ENCODE measurements around the gene ADAMTS17. TPM values are rescaled to one million over a fixed set of nuclear protein-coding genes. Genes with fewer than 3 reads are reported as not detected.

ADAMTS17 gene
- total and polyA plus RNA-seq, 9 of the 15 experiments (the other 6 are each of a cell fraction or from before 2014, with no cell fraction given), result 0.01 to 0.14 (median 0.07) TPM; not detected in 6

DNA sequence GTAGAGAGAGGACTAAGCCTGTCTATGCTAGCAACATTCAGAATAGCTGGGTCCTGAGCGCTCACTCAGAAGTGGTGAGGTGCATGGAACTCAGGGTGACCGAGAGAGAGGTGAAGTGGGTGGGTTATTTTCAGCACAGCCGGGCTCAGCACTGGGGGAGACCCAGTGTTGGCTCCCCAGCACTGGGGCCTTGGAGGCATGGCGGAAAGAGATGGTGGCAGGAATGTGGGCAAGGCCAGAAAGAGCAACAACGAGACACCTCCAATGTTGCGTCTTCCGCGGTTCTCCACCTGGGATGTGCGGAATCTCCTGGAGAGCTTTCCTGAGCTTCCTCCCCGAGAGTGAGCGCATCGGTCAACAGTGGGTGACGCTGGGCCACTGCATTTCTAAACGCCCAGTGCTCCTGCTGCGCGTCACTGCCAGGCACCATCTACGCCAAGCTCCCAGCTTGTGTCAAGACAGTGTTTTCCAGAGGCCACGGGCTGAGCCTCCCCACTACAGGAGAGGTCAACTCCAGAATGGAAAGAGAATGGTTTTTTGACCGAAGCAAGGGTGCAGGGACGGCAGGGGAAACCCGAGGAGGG lies 148.4 kb downstream of the ADAMTS17 start:
- Histone ChIP-seq H2AFZ (ENCODE audit: low read depth, low read length) (no peak overlapping the region), H3K4me1 (replicated peaks in 1 of 2; ENCODE audit: control insufficient read depth in 2 of 2, insufficient read depth in 2 of 2, low read length in 2 of 2) (no peaks in the 10 kb centered on the region), H3K27ac (ENCODE audit: extremely low read depth, low read depth, low read length) (no peak overlapping the region), H3K27me3 (ENCODE audit: control insufficient read depth in 2 of 2, insufficient read depth in 2 of 2, low read length in 2 of 2) (peaks cover 9 to 68% of the 10 kb centered on the region in 2 experiments; a peak in 3 of 5 replicates), H3K4me2 (ENCODE audit: insufficient read depth, low read length) (no peak overlapping the region), H4K20me1 (replicated peaks; ENCODE audit: control insufficient read depth, insufficient read depth, low read length) (no peaks in the 10 kb centered on the region; the same call in 1 of the 2 replicates), H3K79me2 (ENCODE audit: control insufficient read depth, insufficient read depth, low read length) (no peaks in the 10 kb centered on the region), H3K9me1 (ENCODE audit: control insufficient read depth, insufficient read depth, low read length) (no peaks in the 10 kb centered on the region), H3K9ac (ENCODE audit: insufficient read depth in 1 of 2, low read depth in 2 of 2, low read length in 2 of 2) (no peak overlapping the region; a peak in 1 of 4 replicates), H3K9me3 (replicated peaks; ENCODE audit: control insufficient read depth, insufficient read depth, low read depth, low read length) (no peaks in the 10 kb centered on the region), H3K4me3 (no peak overlapping the region), H3K36me3 (ENCODE audit: control insufficient read depth, insufficient read depth, low read length) (no peaks in the 10 kb centered on the region)
- DNase-seq (ENCODE audit: extremely low read depth in 1 of 4, low spot score in 3 of 4) (no peak), FAIRE-seq (no peak), ATAC-seq (no peak)
- no TSS peak for BruUV-seq (replicated peaks)
- intact Hi-C loops (cut with micrococcal nuclease) (no loop called here), in situ Hi-C loops (cut with MboI) (no loop called here)
- POLR2A ChIA-PET, result interaction anchor here (0.7 kb wide), 1 partner anchor 10 kb away, joined by 3 read pairs; no protein-coding TSS in a partner anchor
- CTCF ChIA-PET (ENCODE audit: low intra/inter-chr PET ratio), result no interaction called here
- under 1% methylated on average over 21 of the region's 21 CpGs for WGBS (ENCODE audit: insufficient coverage, low coverage, missing lambda C conversion rate)
- TF ChIP-seq HES1 (IDR thresholded peaks at IDR 0.05; ENCODE audit: low read depth) (no peak), DIDO1 (tag; IDR thresholded peaks at IDR 0.05; ENCODE audit: low read depth) (no peak), SP2 (IDR thresholded peaks at IDR 0.05; ENCODE audit: extremely low read depth, low read depth, low read length, poor library complexity, severe bottlenecking) (no peak), STAT5B (CRISPR knock-in tag; IDR thresholded peaks at IDR 0.05) (no peak), TFAM (CRISPR knock-in tag; conservative IDR thresholded peaks at IDR 0.05) (no peak), PURB (CRISPR knock-in tag; IDR thresholded peaks at IDR 0.05; ENCODE audit: low read depth) (no peak), XRCC3 (IDR thresholded peaks at IDR 0.05) (no peak), ZNF311 (CRISPR knock-in tag; IDR thresholded peaks at IDR 0.05) (no peak), FIP1L1 (IDR thresholded peaks at IDR 0.05; ENCODE audit: low read depth, low read length, poor library complexity, severe bottlenecking) (no peak), KLF13 (tag; IDR thresholded peaks at IDR 0.05; ENCODE audit: borderline replicate concordance, low read depth) (no peak), ZZZ3 (IDR thresholded peaks at IDR 0.05) (no peak), NR0B1 (IDR thresholded peaks at IDR 0.05; ENCODE audit: partially characterized antibody) (no peak), HOXB6 (CRISPR knock-in tag; IDR thresholded peaks at IDR 0.05; ENCODE audit: borderline replicate concordance) (no peak), ZNF24 (IDR thresholded peaks at IDR 0.05) (no peak), KDM1A (IDR thresholded peaks at IDR 0.05) (no peak)
- TF ChIP-seq, protein P1, sequence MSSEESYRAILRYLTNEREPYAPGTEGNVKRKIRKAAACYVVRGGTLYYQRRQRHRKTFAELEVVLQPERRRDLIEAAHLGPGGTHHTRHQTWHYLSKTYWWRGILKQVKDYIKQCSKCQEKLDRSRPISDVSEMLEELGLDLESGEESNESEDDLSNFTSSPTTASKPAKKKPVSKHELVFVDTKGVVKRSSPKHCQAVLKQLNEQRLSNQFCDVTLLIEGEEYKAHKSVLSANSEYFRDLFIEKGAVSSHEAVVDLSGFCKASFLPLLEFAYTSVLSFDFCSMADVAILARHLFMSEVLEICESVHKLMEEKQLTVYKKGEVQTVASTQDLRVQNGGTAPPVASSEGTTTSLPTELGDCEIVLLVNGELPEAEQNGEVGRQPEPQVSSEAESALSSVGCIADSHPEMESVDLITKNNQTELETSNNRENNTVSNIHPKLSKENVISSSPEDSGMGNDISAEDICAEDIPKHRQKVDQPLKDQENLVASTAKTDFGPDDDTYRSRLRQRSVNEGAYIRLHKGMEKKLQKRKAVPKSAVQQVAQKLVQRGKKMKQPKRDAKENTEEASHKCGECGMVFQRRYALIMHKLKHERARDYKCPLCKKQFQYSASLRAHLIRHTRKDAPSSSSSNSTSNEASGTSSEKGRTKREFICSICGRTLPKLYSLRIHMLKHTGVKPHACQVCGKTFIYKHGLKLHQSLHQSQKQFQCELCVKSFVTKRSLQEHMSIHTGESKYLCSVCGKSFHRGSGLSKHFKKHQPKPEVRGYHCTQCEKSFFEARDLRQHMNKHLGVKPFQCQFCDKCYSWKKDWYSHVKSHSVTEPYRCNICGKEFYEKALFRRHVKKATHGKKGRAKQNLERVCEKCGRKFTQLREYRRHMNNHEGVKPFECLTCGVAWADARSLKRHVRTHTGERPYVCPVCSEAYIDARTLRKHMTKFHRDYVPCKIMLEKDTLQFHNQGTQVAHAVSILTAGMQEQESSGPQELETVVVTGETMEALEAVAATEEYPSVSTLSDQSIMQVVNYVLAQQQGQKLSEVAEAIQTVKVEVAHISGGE (CRISPR knock-in tag; IDR thresholded peaks at IDR 0.05), result no peak
- TF ChIP-seq, protein P2, sequence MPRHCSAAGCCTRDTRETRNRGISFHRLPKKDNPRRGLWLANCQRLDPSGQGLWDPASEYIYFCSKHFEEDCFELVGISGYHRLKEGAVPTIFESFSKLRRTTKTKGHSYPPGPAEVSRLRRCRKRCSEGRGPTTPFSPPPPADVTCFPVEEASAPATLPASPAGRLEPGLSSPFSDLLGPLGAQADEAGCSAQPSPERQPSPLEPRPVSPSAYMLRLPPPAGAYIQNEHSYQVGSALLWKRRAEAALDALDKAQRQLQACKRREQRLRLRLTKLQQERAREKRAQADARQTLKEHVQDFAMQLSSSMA (CRISPR knock-in tag; IDR thresholded peaks at IDR 0.05), result no peak
